Liver (tissue), 9 donors: Measurements from ENCODE around the gene TUBE1. TPM values are rescaled to one million over a fixed set of nuclear protein-coding genes. Genes with fewer than 3 reads are reported as not detected.
"Not testable (repeated sequence)": the region's sequence is repeated elsewhere in the genome, so short reads cannot be mapped to it uniquely, and the experiment has no call there.

Experiments used
- DNase-seq: peaks from one replicate; pipeline ENCODE4 v3.0.0-alpha.2; 2017; ENCODE audit warnings: low spot score
- H3K27ac ChIP-seq, 2 donors: one replicate each; pipeline ENCODE4 v1.7.0; 2013; ENCODE audit warnings: inconsistent platforms in 2 of 2, low read length in 2 of 2, control low read depth in 1 of 2, low read depth in 1 of 2, mild to moderate bottlenecking in 1 of 2
- H3K27me3 ChIP-seq, 4 donors: one replicate each; pipeline versions ENCODE4 v1.6.1 to v1.7.0; 2013; ENCODE audit warnings: low read length in 3 of 4, inconsistent platforms in 1 of 4, mild to moderate bottlenecking in 1 of 4, moderate library complexity in 1 of 4; ENCODE audit not compliant: control insufficient read depth in 4 of 4, insufficient read depth in 4 of 4
- H3K36me3 ChIP-seq, 4 donors: one replicate each; pipeline versions ENCODE4 v1.6.1 to v1.7.0; 2013; ENCODE audit warnings: low read length in 3 of 4, mild to moderate bottlenecking in 3 of 4, low read depth in 1 of 4, moderate library complexity in 1 of 4; ENCODE audit not compliant: control insufficient read depth in 4 of 4, insufficient read depth in 3 of 4
- H3K4me1 ChIP-seq, 4 donors: one replicate each; pipeline versions ENCODE4 v1.6.1 to v1.7.0; 2013; ENCODE audit warnings: low read length in 3 of 4, mild to moderate bottlenecking in 3 of 4, moderate library complexity in 1 of 4; ENCODE audit not compliant: control insufficient read depth in 4 of 4, insufficient read depth in 4 of 4
- H3K4me3 ChIP-seq, 3 donors: one replicate each; pipeline versions ENCODE4 v1.6.1 to v1.7.0; 2013; ENCODE audit warnings: low read length in 3 of 3, control low read depth in 1 of 3, low read depth in 1 of 3, mild to moderate bottlenecking in 1 of 3
- H3K9ac ChIP-seq, 2 donors: one replicate each; pipeline ENCODE4 v1.7.0; 2013; ENCODE audit warnings: low read length in 2 of 2, mild to moderate bottlenecking in 2 of 2, moderate library complexity in 2 of 2, control low read depth in 1 of 2, low read depth in 1 of 2
- H3K9me3 ChIP-seq, 4 donors: one replicate each; pipeline versions ENCODE4 v1.6.1 to v1.7.0; 2013; ENCODE audit warnings: low read length in 3 of 4; ENCODE audit not compliant: control insufficient read depth in 4 of 4
- FOXA2 ChIP-seq: IDR thresholded peaks from 2 replicates; pipeline ENCODE4 v1.6.1; 2016; ENCODE audit warnings: antibody characterized with exemption
- GABPA ChIP-seq, 2 donors: IDR thresholded peaks in 1 of 2; conservative IDR thresholded peaks in 1 of 2; 2 replicates each; pipeline ENCODE4 v1.6.1; 2016; ENCODE audit warnings: antibody characterized with exemption in 2 of 2, mild to moderate bottlenecking in 1 of 2, moderate library complexity in 1 of 2
- HNF4A ChIP-seq, 2 donors: conservative IDR thresholded peaks; 2 replicates each; pipeline ENCODE4 v1.6.1; 2016; ENCODE audit warnings: antibody characterized with exemption in 2 of 2, mild to moderate bottlenecking in 2 of 2
- HNF4G ChIP-seq: IDR thresholded peaks from 2 replicates; pipeline ENCODE4 v1.6.1; 2016; ENCODE audit warnings: antibody characterized with exemption
- JUND ChIP-seq, 2 donors: IDR thresholded peaks; 2 replicates each; pipeline ENCODE4 v1.6.1; 2016; ENCODE audit warnings: antibody characterized with exemption in 2 of 2
- NR2F2 ChIP-seq: IDR thresholded peaks from 2 replicates; pipeline ENCODE4 v1.6.1; 2016; ENCODE audit warnings: antibody characterized with exemption
- RAD21 ChIP-seq, 2 donors: IDR thresholded peaks; 2 replicates each; pipeline ENCODE4 v1.6.1; 2016; ENCODE audit warnings: antibody characterized with exemption in 2 of 2, mild to moderate bottlenecking in 2 of 2
- TAF1 ChIP-seq: conservative IDR thresholded peaks from 2 replicates; pipeline ENCODE4 v1.6.1; 2016; ENCODE audit warnings: antibody characterized with exemption, mild to moderate bottlenecking
- WGBS: extraction: QIAGEN DNeasy Blood & Tissue Kit; methylation state at CpG from one replicate; pipeline ENCODE4 v1.1.7; 2013; 5-methylcytosine and 5-hydroxymethylcytosine counted together
- polyA plus RNA-seq, 2 donors: library from polyadenylated mRNA; stranded (reverse) in 1 of 2; unstranded in 1 of 2; fragments of 200-250 nt in 1 of 2; fragments of >200 nt in 1 of 2; fragmentation: Nextera tagmentation in 1 of 2; extraction: Ambion mirVana in 1 of 2; gene quantifications; one replicate each; pipeline versions ENCODE4 v1.2.1 to v1.2.3, GENCODE V29; 2013 to 2015
- total RNA-seq, 2 donors: library from RNA; depleted of rRNA; stranded (reverse); fragments of >200 nt; gene quantifications; one replicate each; pipeline ENCODE4 v1.2.3, GENCODE V29; 2014
- TF ChIP-seq, protein P1 (sequence below): IDR thresholded peaks from 2 replicates; pipeline ENCODE4 v1.6.1; 2016; ENCODE audit warnings: antibody characterized with exemption
- TF ChIP-seq, protein P2 (sequence below): IDR thresholded peaks from 2 replicates; pipeline ENCODE4 v1.6.1; 2016; ENCODE audit warnings: antibody characterized with exemption, mild to moderate bottlenecking
- donor health status: healthy.
- donor health status: healthy.
- donor health status: healthy.
- donor health status: healthy.
- donor health status: healthy.

TUBE1 gene
- total and polyA plus RNA-seq, 4 donors = 8.8 to 45.4 (median 25.4) TPM

DNA sequence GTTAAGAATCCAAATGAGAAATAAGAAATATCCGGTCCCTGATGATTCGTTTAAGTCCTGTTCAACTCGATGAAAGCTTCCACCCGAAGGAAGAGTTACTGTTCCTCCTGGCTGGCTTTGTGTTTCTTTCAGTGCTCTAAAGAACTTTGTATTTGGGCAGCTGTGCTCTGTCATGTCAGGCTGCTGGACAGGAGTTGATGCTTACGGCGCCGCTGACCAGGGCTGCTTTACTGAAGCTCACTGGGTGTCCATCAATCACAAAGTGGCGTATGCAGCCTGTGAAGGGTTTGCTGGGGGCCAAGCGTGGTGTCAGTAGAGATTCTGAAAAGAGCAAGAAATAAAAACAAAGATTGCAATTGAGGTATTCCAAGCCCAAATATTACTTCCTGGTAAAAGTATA is 22.0 kb upstream of the TUBE1 start:
- peaks cover 0 to 13% (median 7%) of the 10 kb centered on the region in 4 donors for H3K4me1 ChIP-seq
- H3K36me3 ChIP-seq = peaks cover 0 to 6% (median 1%) of the 10 kb centered on the region in 4 donors
- H3K9me3 ChIP-seq = no peaks in the 10 kb centered on the region
- 84% methylated on average over 9 of the region's 9 CpGs for whole genome bisulfite sequencing
- no peak overlapping the region for H3K4me3 ChIP-seq
- no peaks in the 10 kb centered on the region for H3K27me3 ChIP-seq
- H3K27ac ChIP-seq = no peak overlapping the region
- DNase-seq = no peak
- TF ChIP-seq FOXA2 (no peak), NR2F2 (no peak), HNF4A (conservative IDR thresholded peaks at IDR 0.05) (no peak), GABPA (IDR thresholded peaks at IDR 0.05 in 1 of 2, conservative IDR thresholded peaks at IDR 0.05 in 1 of 2) (no peak)
- TF ChIP-seq, protein P1, sequence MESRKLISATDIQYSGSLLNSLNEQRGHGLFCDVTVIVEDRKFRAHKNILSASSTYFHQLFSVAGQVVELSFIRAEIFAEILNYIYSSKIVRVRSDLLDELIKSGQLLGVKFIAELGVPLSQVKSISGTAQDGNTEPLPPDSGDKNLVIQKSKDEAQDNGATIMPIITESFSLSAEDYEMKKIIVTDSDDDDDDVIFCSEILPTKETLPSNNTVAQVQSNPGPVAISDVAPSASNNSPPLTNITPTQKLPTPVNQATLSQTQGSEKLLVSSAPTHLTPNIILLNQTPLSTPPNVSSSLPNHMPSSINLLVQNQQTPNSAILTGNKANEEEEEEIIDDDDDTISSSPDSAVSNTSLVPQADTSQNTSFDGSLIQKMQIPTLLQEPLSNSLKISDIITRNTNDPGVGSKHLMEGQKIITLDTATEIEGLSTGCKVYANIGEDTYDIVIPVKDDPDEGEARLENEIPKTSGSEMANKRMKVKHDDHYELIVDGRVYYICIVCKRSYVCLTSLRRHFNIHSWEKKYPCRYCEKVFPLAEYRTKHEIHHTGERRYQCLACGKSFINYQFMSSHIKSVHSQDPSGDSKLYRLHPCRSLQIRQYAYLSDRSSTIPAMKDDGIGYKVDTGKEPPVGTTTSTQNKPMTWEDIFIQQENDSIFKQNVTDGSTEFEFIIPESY = no peak
- no peak overlapping the region for H3K9ac ChIP-seq

DNA sequence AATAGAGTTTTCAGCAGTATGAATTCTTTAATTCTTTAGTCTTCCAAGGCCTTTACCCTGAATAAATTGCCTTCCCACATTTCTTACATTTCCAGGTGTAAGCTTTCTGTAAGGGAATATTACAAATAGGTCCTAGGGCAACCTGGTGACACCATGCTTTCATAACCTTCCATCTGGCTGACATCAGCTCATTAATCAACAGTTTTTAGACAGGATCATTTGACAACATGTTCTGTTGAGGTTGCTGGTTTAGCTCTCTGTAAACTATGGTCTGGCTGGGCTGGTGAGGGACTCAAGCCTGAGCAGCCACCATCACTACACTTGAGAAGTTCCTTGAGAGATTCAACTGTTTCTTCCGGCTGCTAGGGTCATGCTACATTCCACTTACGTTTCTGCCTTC is 19.3 kb upstream of the TUBE1 start:
- 76% methylated on average over 2 of the region's 2 CpGs for WGBS
- TF ChIP-seq, protein P2, sequence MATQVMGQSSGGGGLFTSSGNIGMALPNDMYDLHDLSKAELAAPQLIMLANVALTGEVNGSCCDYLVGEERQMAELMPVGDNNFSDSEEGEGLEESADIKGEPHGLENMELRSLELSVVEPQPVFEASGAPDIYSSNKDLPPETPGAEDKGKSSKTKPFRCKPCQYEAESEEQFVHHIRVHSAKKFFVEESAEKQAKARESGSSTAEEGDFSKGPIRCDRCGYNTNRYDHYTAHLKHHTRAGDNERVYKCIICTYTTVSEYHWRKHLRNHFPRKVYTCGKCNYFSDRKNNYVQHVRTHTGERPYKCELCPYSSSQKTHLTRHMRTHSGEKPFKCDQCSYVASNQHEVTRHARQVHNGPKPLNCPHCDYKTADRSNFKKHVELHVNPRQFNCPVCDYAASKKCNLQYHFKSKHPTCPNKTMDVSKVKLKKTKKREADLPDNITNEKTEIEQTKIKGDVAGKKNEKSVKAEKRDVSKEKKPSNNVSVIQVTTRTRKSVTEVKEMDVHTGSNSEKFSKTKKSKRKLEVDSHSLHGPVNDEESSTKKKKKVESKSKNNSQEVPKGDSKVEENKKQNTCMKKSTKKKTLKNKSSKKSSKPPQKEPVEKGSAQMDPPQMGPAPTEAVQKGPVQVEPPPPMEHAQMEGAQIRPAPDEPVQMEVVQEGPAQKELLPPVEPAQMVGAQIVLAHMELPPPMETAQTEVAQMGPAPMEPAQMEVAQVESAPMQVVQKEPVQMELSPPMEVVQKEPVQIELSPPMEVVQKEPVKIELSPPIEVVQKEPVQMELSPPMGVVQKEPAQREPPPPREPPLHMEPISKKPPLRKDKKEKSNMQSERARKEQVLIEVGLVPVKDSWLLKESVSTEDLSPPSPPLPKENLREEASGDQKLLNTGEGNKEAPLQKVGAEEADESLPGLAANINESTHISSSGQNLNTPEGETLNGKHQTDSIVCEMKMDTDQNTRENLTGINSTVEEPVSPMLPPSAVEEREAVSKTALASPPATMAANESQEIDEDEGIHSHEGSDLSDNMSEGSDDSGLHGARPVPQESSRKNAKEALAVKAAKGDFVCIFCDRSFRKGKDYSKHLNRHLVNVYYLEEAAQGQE = no peak
- TF ChIP-seq TAF1 (no peak), GABPA (IDR thresholded peaks at IDR 0.05 in 1 of 2, conservative IDR thresholded peaks at IDR 0.05 in 1 of 2) (no peak), HNF4G (no peak), RAD21 (IDR thresholded peaks at IDR 0.05) (no peak), JUND (IDR thresholded peaks at IDR 0.05) (no peak), NR2F2 (no peak)

DNA sequence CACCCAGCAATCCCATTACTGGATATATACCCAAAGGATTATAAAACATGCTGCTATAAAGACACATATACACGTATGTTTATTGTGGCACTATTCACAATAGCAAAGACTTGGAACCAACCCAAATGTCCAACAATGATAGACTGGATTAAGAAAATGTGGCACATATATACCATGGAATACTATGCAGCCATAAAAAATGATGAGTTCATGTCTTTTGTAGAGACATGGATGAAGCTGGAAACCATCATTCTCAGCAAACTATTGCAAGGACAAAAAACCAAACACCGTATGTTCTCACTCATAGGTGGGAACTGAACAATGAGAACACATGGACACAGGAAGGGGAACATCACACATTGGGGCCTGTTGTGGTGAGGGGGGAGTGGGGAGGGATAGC is 18.7 kb upstream of the TUBE1 start:
- H3K27me3 ChIP-seq, H3K4me1 ChIP-seq, H3K9ac ChIP-seq, H3K9me3 ChIP-seq, H3K4me3 ChIP-seq, H3K27ac ChIP-seq, H3K36me3 ChIP-seq, DNase-seq: not testable (repeated sequence)
- 90% methylated on average over 2 of the region's 2 CpGs for WGBS

More for the DNA sequence above, 19.3 kb upstream of the TUBE1 start:
- Histone ChIP-seq H3K27me3 (no peaks in the 10 kb centered on the region), H3K4me3 (no peak overlapping the region), H3K9me3 (no peaks in the 10 kb centered on the region), H3K4me1 (no peaks in the 10 kb centered on the region), H3K27ac (no peak overlapping the region), H3K36me3 (peaks cover 0 to 6% (median 1%) of the 10 kb centered on the region in 4 donors), H3K9ac (no peak overlapping the region)
- DNase-seq = no peak
